ENCODE measurements around the gene PDE3A.

DNA sequence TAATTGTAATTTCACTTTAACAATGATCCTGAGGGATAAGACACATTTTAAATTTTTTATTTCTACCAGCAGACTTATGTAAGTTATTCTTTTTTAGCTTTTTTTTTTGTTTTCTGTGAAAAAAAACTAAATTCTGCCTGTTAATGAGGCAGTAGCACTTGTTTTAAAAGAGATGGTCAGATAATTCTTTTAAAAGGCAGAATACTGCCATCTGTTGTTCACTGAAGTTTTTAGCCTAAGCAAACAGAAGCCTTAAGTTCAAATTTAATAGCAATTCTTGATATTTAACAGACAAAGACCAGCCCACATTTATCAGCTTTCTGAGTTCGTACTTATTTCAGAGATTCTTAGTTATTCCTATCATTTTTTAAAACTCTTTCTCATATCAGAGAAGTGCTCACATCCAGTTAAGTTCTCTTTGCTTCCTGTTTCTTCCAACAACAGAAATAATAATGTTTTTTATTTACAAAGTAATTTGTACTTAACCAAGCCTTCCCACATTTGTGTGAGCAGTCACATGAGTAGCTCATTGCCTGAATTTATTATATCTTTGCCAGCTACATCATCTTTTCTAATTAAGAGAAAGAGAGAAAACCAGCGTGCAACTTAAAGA is 233.4 kb downstream of the PDE3A start:
- TF ChIP-seq, protein P1, sequence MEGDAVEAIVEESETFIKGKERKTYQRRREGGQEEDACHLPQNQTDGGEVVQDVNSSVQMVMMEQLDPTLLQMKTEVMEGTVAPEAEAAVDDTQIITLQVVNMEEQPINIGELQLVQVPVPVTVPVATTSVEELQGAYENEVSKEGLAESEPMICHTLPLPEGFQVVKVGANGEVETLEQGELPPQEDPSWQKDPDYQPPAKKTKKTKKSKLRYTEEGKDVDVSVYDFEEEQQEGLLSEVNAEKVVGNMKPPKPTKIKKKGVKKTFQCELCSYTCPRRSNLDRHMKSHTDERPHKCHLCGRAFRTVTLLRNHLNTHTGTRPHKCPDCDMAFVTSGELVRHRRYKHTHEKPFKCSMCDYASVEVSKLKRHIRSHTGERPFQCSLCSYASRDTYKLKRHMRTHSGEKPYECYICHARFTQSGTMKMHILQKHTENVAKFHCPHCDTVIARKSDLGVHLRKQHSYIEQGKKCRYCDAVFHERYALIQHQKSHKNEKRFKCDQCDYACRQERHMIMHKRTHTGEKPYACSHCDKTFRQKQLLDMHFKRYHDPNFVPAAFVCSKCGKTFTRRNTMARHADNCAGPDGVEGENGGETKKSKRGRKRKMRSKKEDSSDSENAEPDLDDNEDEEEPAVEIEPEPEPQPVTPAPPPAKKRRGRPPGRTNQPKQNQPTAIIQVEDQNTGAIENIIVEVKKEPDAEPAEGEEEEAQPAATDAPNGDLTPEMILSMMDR (IDR thresholded peaks at IDR 0.05), result peak; percentile 27 to 67 (median 49)
- no peak for TF ChIP-seq POLR2A (IDR thresholded peaks at IDR 0.05)
